B cell (primary cell): ENCODE data around the gene DUOXA2. TPM values are rescaled to one million over a fixed set of nuclear protein-coding genes. Genes with fewer than 3 reads are reported as not detected.

ENCODE experiments used
- ATAC-seq: fragments of 200-7000 bp; cut with Tn5 transposase; one replicate; pipeline ENCODE4 v1.10.0; 2021; ENCODE audit warnings: low read depth, mild to moderate bottlenecking, moderate number of reproducible peaks, moderate library complexity
- CTCF ChIA-PET: fragments of 350-600 bp; sonication (Branson Sonifier 250); formaldehyde crosslinking; loops from one replicate; lab custom pipeline; 2021; ENCODE audit warnings: antibody characterized with exemption, inconsistent platforms; lab: Charles Lee
- POLR2A ChIA-PET: fragments of 350-600 bp; sonication (Branson Sonifier 250); formaldehyde crosslinking; loops from one replicate; lab custom pipeline; 2021; ENCODE audit warnings: antibody characterized with exemption; lab: Charles Lee
- DNase-seq: peaks from one replicate; pipeline ENCODE4 v3.0.0; 2013
- H2AFZ ChIP-seq: 2 replicates; pipeline ENCODE4 v1.6.1; 2012; ENCODE audit warnings: mild to moderate bottlenecking, low read depth, low read length; ENCODE audit not compliant: insufficient read depth, poor library complexity, severe bottlenecking
- H3K27ac ChIP-seq, 2 donors: 1 replicate in 1 of 2; 2 replicates in 1 of 2; pipeline ENCODE4 v1.5.1; 2012 to 2013; ENCODE audit warnings: low read length in 2 of 2, mild to moderate bottlenecking in 2 of 2, moderate library complexity in 1 of 2
- H3K27me3 ChIP-seq, 4 experiments: fragments of 200-600 bp in 1 of 4; sonication (generic) in 1 of 4; replicated peaks in 1 of 4; 1 replicate in 2 of 4; 2 replicates in 2 of 4; pipeline versions ENCODE4 v1.6.1 to v1.7.0; 2013 to 2016; ENCODE audit warnings: low read length in 3 of 4, mild to moderate bottlenecking in 2 of 4, mixed read lengths in 1 of 4, moderate library complexity in 1 of 4; ENCODE audit not compliant: insufficient read depth in 4 of 4, control insufficient read depth in 3 of 4; ENCODE audit errors: control extremely low read depth in 1 of 4
- H3K36me3 ChIP-seq, 2 experiments: replicated peaks in 1 of 2; 1 replicate in 1 of 2; 2 replicates in 1 of 2; pipeline versions ENCODE4 v1.6.1 to v1.7.1; 2013; ENCODE audit warnings: low read length in 1 of 2; ENCODE audit not compliant: insufficient read depth in 2 of 2, control insufficient read depth in 1 of 2; ENCODE audit errors: control extremely low read depth in 1 of 2, extremely low read depth in 1 of 2
- H3K4me1 ChIP-seq, 2 donors: fragments of 200-600 bp in 1 of 2; sonication (generic) in 1 of 2; 1 replicate in 1 of 2; 2 replicates in 1 of 2; pipeline versions ENCODE4 v1.5.1 to v1.6.1; 2013 to 2017; ENCODE audit warnings: low read length in 2 of 2; ENCODE audit not compliant: control insufficient read depth in 2 of 2, insufficient read depth in 2 of 2
- H3K4me2 ChIP-seq: replicated peaks from 2 replicates; pipeline ENCODE3; 2012; ENCODE audit warnings: mild to moderate bottlenecking, low read depth, low read length; ENCODE audit not compliant: poor library complexity, severe bottlenecking
- H3K4me3 ChIP-seq, 5 experiments: fragments of 200-600 bp in 1 of 5; sonication (generic) in 1 of 5; 1 replicate in 3 of 5; 2 replicates in 2 of 5; pipeline versions ENCODE4 v1.5.1 to v1.7.0; 2011 to 2016; ENCODE audit warnings: low read length in 4 of 5, mild to moderate bottlenecking in 4 of 5, low read depth in 2 of 5, control low read depth in 1 of 5, moderate library complexity in 1 of 5; ENCODE audit not compliant: insufficient read depth in 1 of 5; ENCODE audit errors: control extremely low read depth in 1 of 5, extremely low read depth in 1 of 5
- H3K79me2 ChIP-seq: fragments of 200-600 bp; sonication (generic); one replicate; pipeline ENCODE4 v1.6.0; 2016; ENCODE audit warnings: low read length; ENCODE audit not compliant: control insufficient read depth, insufficient read depth
- H3K9ac ChIP-seq: fragments of 200-600 bp; sonication (generic); 2 replicates; pipeline ENCODE4 v1.6.1; 2017; ENCODE audit warnings: mild to moderate bottlenecking, low read length, moderate library complexity
- H3K9me3 ChIP-seq, 3 donors: one replicate each; pipeline versions ENCODE4 v1.6.1 to v1.7.1; 2013; ENCODE audit warnings: low read length in 2 of 3; ENCODE audit not compliant: control insufficient read depth in 2 of 3, insufficient read depth in 1 of 3; ENCODE audit errors: control extremely low read depth in 1 of 3
- H4K20me1 ChIP-seq: 2 replicates; pipeline ENCODE4 v1.6.0; 2012; ENCODE audit warnings: mild to moderate bottlenecking, low read length; ENCODE audit not compliant: insufficient read depth, control insufficient read depth, poor library complexity, severe bottlenecking
- H3K27ac Mint-ChIP-seq: one replicate; pipeline ENCODE4 v1.8.0; 2021; ENCODE audit warnings: mixed read lengths
- H3K27me3 Mint-ChIP-seq: one replicate; pipeline ENCODE4 v1.8.0; 2021; ENCODE audit warnings: mixed read lengths
- H3K4me1 Mint-ChIP-seq: one replicate; pipeline ENCODE4 v1.8.0; 2021; ENCODE audit warnings: mixed read lengths
- H3K4me3 Mint-ChIP-seq: one replicate; pipeline ENCODE4 v1.8.0; 2021; ENCODE audit warnings: mixed read lengths
- H3K9me3 Mint-ChIP-seq: one replicate; pipeline ENCODE4 v1.8.0; 2022; ENCODE audit warnings: mixed read lengths; ENCODE audit not compliant: insufficient read depth
- EZH2 ChIP-seq: IDR thresholded peaks from 2 replicates; pipeline ENCODE4 v1.6.1; 2012; ENCODE audit warnings: borderline replicate concordance, low read depth, mild to moderate bottlenecking, moderate library complexity, low read length; ENCODE audit not compliant: insufficient read depth, poor library complexity, severe bottlenecking
- WGBS: methylation state at CpG from one replicate; pipeline ENCODE4 v1.1.5; 2013; ENCODE audit warnings: missing lambda C conversion rate; ENCODE audit not compliant: insufficient coverage; 5-methylcytosine and 5-hydroxymethylcytosine counted together
- intact Hi-C: fragments of 100-400 bp; cut with micrococcal nuclease; formaldehyde crosslinking; loops from one replicate; pipeline ENCODE4 v1.10.0; 2022
- polyA plus RNA-seq: library from polyadenylated mRNA; depleted of rRNA; stranded (reverse); fragments of >200 nt; gene quantifications from 2 replicates; pipeline ENCODE4 v1.2.3, GENCODE V29; 2012
- total RNA-seq, 2 donors: library from RNA; stranded (reverse); fragments of 120-200 nt in 1 of 2; gene quantifications; 1 replicate in 1 of 2; 2 replicates in 1 of 2; pipeline versions ENCODE4 v1.2.3 to v1.2.4, GENCODE V29; 2013 to 2022
- TF ChIP-seq, protein P1 (sequence below): fragments of 200-600 bp; IDR thresholded peaks from one replicate; pipeline ENCODE4 v1.8.0; 2022; ENCODE audit warnings: antibody characterized with exemption, mild to moderate bottlenecking

The DUOXA2 gene
- total and polyA plus RNA-seq, 2 donors (not counting 1 experiment from before 2014, with no cell fraction given): not detected

DNA sequence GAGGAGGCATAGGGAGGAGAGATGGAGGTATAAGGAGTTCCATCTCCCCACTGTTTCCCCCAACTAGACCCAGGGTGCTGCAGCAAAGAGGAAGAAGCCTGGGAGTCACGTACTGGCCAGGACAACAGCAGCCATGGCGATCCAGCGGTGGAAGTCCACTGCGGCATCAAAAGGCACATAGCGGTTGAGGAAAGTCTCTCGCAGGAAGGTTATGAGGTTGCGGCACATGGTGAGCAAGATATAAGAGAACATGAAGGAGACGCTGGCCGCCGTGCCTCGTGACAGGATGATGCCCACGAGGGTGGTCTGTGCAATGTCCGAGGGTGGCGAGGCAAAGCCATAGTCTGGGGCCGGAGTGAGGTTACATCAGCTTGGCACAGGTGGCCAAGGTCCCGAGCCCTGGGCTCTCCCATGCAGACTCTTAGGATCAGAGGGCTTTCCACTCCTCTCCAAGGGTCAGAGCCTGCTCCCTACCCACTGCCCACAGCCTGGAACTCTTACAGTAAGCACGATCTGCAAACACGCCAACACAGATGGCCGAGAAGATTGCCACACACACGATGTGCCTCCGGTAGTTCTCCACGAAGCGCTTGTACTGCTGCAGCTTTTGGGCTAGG lies 14.5 kb upstream of the DUOXA2 start:
- H3K4me1 ChIP-seq: no peaks in the 10 kb centered on the region
- H3K79me2 ChIP-seq: no peaks in the 10 kb centered on the region
- no peaks in the 10 kb centered on the region for H3K36me3 ChIP-seq
- H3K4me2 ChIP-seq: no peak overlapping the region
- Mint-ChIP-seq H3K27me3 (peaks cover 18% of the 10 kb centered on the region), H3K27ac (no peak overlapping the region), H3K4me1 (no peaks in the 10 kb centered on the region), H3K9me3 (no peaks in the 10 kb centered on the region), H3K4me3 (no peak overlapping the region)
- no peaks in the 10 kb centered on the region for H3K9me3 ChIP-seq
- H3K27ac ChIP-seq: no peak overlapping the region
- ChIA-PET POLR2A (no interaction called here), CTCF (no interaction called here)
- H3K4me3 ChIP-seq: no peak overlapping the region
- intact Hi-C loops: no loop called here
- H2AFZ ChIP-seq: no peak overlapping the region
- TF ChIP-seq EZH2: no peak
- TF ChIP-seq, protein P1, sequence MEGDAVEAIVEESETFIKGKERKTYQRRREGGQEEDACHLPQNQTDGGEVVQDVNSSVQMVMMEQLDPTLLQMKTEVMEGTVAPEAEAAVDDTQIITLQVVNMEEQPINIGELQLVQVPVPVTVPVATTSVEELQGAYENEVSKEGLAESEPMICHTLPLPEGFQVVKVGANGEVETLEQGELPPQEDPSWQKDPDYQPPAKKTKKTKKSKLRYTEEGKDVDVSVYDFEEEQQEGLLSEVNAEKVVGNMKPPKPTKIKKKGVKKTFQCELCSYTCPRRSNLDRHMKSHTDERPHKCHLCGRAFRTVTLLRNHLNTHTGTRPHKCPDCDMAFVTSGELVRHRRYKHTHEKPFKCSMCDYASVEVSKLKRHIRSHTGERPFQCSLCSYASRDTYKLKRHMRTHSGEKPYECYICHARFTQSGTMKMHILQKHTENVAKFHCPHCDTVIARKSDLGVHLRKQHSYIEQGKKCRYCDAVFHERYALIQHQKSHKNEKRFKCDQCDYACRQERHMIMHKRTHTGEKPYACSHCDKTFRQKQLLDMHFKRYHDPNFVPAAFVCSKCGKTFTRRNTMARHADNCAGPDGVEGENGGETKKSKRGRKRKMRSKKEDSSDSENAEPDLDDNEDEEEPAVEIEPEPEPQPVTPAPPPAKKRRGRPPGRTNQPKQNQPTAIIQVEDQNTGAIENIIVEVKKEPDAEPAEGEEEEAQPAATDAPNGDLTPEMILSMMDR: no peak
- H4K20me1 ChIP-seq: no peaks in the 10 kb centered on the region
- ATAC-seq (no peak), DNase-seq (no peak)
- no peak overlapping the region for H3K9ac ChIP-seq
- 87% methylated on average over 23 of the region's 23 CpGs for WGBS
- peaks cover 0 to 2% (median 0%) of the 10 kb centered on the region in 4 experiments for H3K27me3 ChIP-seq

DNA sequence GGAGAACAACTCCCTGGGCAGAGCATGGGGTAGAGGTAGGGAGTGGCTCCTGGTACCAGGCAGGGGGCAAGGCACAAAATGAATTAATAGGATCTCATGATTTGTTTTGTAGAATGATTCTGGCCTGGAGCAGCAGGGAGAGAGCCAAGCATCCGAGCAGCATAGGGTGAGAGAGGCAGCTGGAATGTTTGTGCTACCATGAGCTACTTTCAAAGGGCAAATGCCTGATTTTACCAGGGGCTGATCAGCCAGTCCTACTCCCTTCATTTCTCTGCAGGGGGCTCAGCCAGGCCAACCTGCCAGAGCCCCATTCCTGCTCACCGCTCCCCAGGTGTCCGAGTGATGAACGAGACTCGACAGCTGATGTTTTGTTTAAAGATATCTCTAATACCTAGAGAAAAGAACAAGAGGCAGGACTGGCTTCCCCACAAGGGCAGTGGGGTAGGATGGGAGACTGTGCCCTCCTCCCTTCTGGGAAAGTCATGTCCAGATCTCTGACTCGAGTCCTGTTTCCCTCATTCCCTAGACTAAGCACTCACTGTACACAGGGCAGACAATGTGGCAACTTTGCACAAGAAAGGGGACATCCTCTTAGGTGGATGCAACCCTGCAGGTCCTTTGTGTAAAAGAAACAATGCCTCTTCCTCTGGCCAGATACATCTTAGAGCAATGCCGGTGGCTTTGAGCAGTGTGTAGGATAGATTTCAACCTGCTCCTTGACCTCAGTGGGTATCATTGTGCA lies 13.1 kb upstream of the DUOXA2 start:
- DNase-seq (no peak), ATAC-seq (no peak)
- Histone ChIP-seq H3K4me3 (no peak overlapping the region), H3K27ac (no peak overlapping the region), H3K36me3 (no peaks in the 10 kb centered on the region), H4K20me1 (no peaks in the 10 kb centered on the region), H3K27me3 (peaks cover 0 to 2% (median 0%) of the 10 kb centered on the region in 4 experiments), H3K9me3 (no peaks in the 10 kb centered on the region), H2AFZ (no peak overlapping the region), H3K9ac (no peak overlapping the region), H3K79me2 (no peaks in the 10 kb centered on the region), H3K4me2 (no peak overlapping the region), H3K4me1 (no peaks in the 10 kb centered on the region)
- Mint-ChIP-seq H3K4me1 (no peaks in the 10 kb centered on the region), H3K9me3 (no peaks in the 10 kb centered on the region), H3K27me3 (peaks cover 23% of the 10 kb centered on the region), H3K27ac (no peak overlapping the region), H3K4me3 (no peak overlapping the region)
- TF ChIP-seq EZH2: no peak
- TF ChIP-seq, protein P1: no peak
- WGBS: 82% methylated on average over 5 of the region's 7 CpGs
- POLR2A ChIA-PET: no interaction called here
- CTCF ChIA-PET: no interaction called here
- intact Hi-C loops: no loop called here
